Tibial nerve (tissue), 4 donors: ENCODE results near the gene LHPP. TPM values are rescaled to one million over a fixed set of nuclear protein-coding genes. Genes with fewer than 3 reads are reported as not detected.
A peak's percentile ranks its signal among the peaks of the same experiment; 100 is the strongest.

ENCODE experiments used
- DNase-seq, 2 donors: peaks; one replicate each; pipeline ENCODE4 v3.0.0-alpha.2; 2019; ENCODE audit warnings: low spot score in 2 of 2
- H3K27ac ChIP-seq, 4 donors: fragments of 200-600 bp; sonication (generic) in 3 of 4; one replicate each; pipeline ENCODE4 v1.5.1; 2017 to 2019; ENCODE audit warnings: mild to moderate bottlenecking in 1 of 4
- H3K27me3 ChIP-seq, 2 donors: fragments of 200-600 bp; sonication (generic) in 1 of 2; one replicate each; pipeline versions ENCODE4 v1.5.1 to v1.6.0; 2017 to 2019
- H3K36me3 ChIP-seq, 3 donors: fragments of 200-600 bp; sonication (generic); one replicate each; pipeline ENCODE4 v1.5.1; 2018 to 2019
- H3K4me1 ChIP-seq, 4 donors: fragments of 200-600 bp; sonication (generic) in 3 of 4; one replicate each; pipeline ENCODE4 v1.5.1; 2017 to 2019
- H3K4me3 ChIP-seq, 4 donors: fragments of 200-600 bp; sonication (generic) in 3 of 4; one replicate each; pipeline ENCODE4 v1.5.1; 2017 to 2019; ENCODE audit warnings: mild to moderate bottlenecking in 1 of 4, moderate library complexity in 1 of 4
- H3K9me3 ChIP-seq, 4 donors: fragments of 200-600 bp; sonication (generic) in 3 of 4; one replicate each; pipeline ENCODE4 v1.5.1; 2017 to 2019
- CTCF ChIP-seq, 5 experiments: fragments of 200-600 bp in 3 of 5; fragments of 450-650 bp in 2 of 5; sonication (generic) in 3 of 5; IDR thresholded peaks; one replicate each; pipeline ENCODE4 v1.5.1; 2016 to 2019; ENCODE audit warnings: antibody characterized with exemption in 5 of 5, mild to moderate bottlenecking in 3 of 5, moderate library complexity in 2 of 5
- EP300 ChIP-seq, 2 donors: sonication (generic); formaldehyde crosslinking; IDR thresholded peaks; one replicate each; pipeline ENCODE4 v1.6.1; 2017; ENCODE audit warnings: antibody characterized with exemption in 2 of 2, mild to moderate bottlenecking in 1 of 2
- POLR2A ChIP-seq, 2 donors: fragments of 450-650 bp; IDR thresholded peaks; one replicate each; pipeline ENCODE4 v1.6.1; 2017; ENCODE audit warnings: antibody characterized with exemption in 2 of 2, mild to moderate bottlenecking in 2 of 2, moderate library complexity in 2 of 2
- WGBS, 2 donors: methylation state at CpG; one replicate each; pipeline ENCODE4 v1.1.5; 2018; 5-methylcytosine and 5-hydroxymethylcytosine counted together
- total RNA-seq, 4 donors: library from RNA; depleted of rRNA; stranded (reverse); fragments of >200 nt; gene quantifications; one replicate each; pipeline ENCODE4 v1.1.0, GENCODE V29; 2016

LHPP gene
- total RNA-seq, 4 donors from 2014 or later = 25.5 to 211 (median 123) TPM

GRCh38 chr10:124619802-124620490, 158.3 kb downstream of the LHPP start:
- H3K4me3 ChIP-seq = no peak overlapping the region
- no peaks in the 10 kb centered on the region for H3K9me3 ChIP-seq
- TF ChIP-seq EP300 (IDR thresholded peaks at IDR 0.05) (peak in 1 of 2 donors; percentile 68), CTCF (IDR thresholded peaks at IDR 0.05) (no peak), POLR2A (IDR thresholded peaks at IDR 0.05) (peak in 1 of 2 donors; percentile 41)
- no peak for DNase-seq
- H3K27me3 ChIP-seq = no peaks in the 10 kb centered on the region
- 60 to 66% methylated on average over 23 to 26 of the region's 26 CpGs for WGBS, 2 donors
- H3K27ac ChIP-seq = peak overlapping the region; percentile 68 to 95 (median 76)
- H3K36me3 ChIP-seq = peaks cover 0 to 56% (median 0%) of the 10 kb centered on the region in 3 donors
- H3K4me1 ChIP-seq = peaks cover 0 to 78% (median 45%) of the 10 kb centered on the region in 4 donors

- no peak overlapping the region for H3K4me3 ChIP-seq
- H3K27ac ChIP-seq = peak overlapping the region; percentile 57 to 95 (median 76)
- H3K27me3 ChIP-seq = no peaks in the 10 kb centered on the region
- TF ChIP-seq POLR2A (IDR thresholded peaks at IDR 0.05) = no peak
- TF ChIP-seq EP300 (IDR thresholded peaks at IDR 0.05) = peak in 1 of 2 donors; percentile 6
- 53 to 63% methylated on average over 13 of the region's 13 CpGs for WGBS, 2 donors
- peaks cover 0 to 88% (median 60%) of the 10 kb centered on the region in 4 donors for H3K4me1 ChIP-seq
- no peaks in the 10 kb centered on the region for H3K9me3 ChIP-seq
- H3K36me3 ChIP-seq = peaks cover 0 to 45% (median 0%) of the 10 kb centered on the region in 3 donors
- no peak for DNase-seq
Observed at GRCh38 chr10:124621637-124622036, 160.0 kb downstream of the LHPP start.

- H3K9me3 ChIP-seq = no peaks in the 10 kb centered on the region
- no peak for DNase-seq
- no peak overlapping the region for H3K4me3 ChIP-seq
- TF ChIP-seq EP300 (IDR thresholded peaks at IDR 0.05) (no peak), CTCF (IDR thresholded peaks at IDR 0.05) (no peak), POLR2A (IDR thresholded peaks at IDR 0.05) (no peak)
- peaks cover 0 to 40% (median 0%) of the 10 kb centered on the region in 3 donors for H3K36me3 ChIP-seq
- peaks cover 0 to 92% (median 65%) of the 10 kb centered on the region in 4 donors for H3K4me1 ChIP-seq
- peak overlapping the region; percentile 57 to 95 (median 76) for H3K27ac ChIP-seq
- no peaks in the 10 kb centered on the region for H3K27me3 ChIP-seq
- 80 to 91% methylated on average over 13 of the region's 13 CpGs for WGBS, 2 donors
Observed at GRCh38 chr10:124622158-124622557, 160.5 kb downstream of the LHPP start.

GRCh38 chr10:124622866-124623536, 161.4 kb downstream of the LHPP start:
- DNase-seq = no peak
- WGBS, 2 donors = 88 to 91% methylated on average over 31 of the region's 31 CpGs
- Histone ChIP-seq H3K27ac (peak overlapping the region in 3 of 4 donors; percentile 7 to 95 (median 83)), H3K9me3 (no peaks in the 10 kb centered on the region), H3K27me3 (no peaks in the 10 kb centered on the region), H3K36me3 (peaks cover 0 to 31% (median 0%) of the 10 kb centered on the region in 3 donors), H3K4me1 (peaks cover 2 to 94% (median 73%) of the 10 kb centered on the region in 4 donors), H3K4me3 (no peak overlapping the region)
- TF ChIP-seq EP300 (IDR thresholded peaks at IDR 0.05) = no peak

GRCh38 chr10:124624006-124624405, 162.4 kb downstream of the LHPP start:
- H3K27me3 ChIP-seq = no peaks in the 10 kb centered on the region
- 89 to 91% methylated on average over 13 of the region's 13 CpGs for WGBS, 2 donors
- no peak for DNase-seq
- TF ChIP-seq EP300 (IDR thresholded peaks at IDR 0.05) (no peak), CTCF (IDR thresholded peaks at IDR 0.05) (no peak)
- H3K4me3 ChIP-seq = no peak overlapping the region
- no peaks in the 10 kb centered on the region for H3K9me3 ChIP-seq
- peaks cover 3 to 94% (median 75%) of the 10 kb centered on the region in 4 donors for H3K4me1 ChIP-seq
- peak overlapping the region in 3 of 4 donors; percentile 55 to 95 (median 83) for H3K27ac ChIP-seq
- peaks cover 0 to 25% (median 0%) of the 10 kb centered on the region in 3 donors for H3K36me3 ChIP-seq

GRCh38 chr10:124624466-124624865, 162.8 kb downstream of the LHPP start:
- H3K4me3 ChIP-seq = no peak overlapping the region
- H3K4me1 ChIP-seq = peaks cover 3 to 94% (median 75%) of the 10 kb centered on the region in 4 donors
- H3K9me3 ChIP-seq = no peaks in the 10 kb centered on the region
- H3K27ac ChIP-seq = peak overlapping the region in 3 of 4 donors; percentile 55 to 95 (median 83)
- no peaks in the 10 kb centered on the region for H3K27me3 ChIP-seq
- 80 to 85% methylated on average over 2 to 9 of the region's 9 CpGs for WGBS, 2 donors
- no peak for DNase-seq
- TF ChIP-seq EP300 (IDR thresholded peaks at IDR 0.05) (no peak), CTCF (IDR thresholded peaks at IDR 0.05) (no peak), POLR2A (IDR thresholded peaks at IDR 0.05) (no peak)
- H3K36me3 ChIP-seq = peaks cover 0 to 25% (median 0%) of the 10 kb centered on the region in 3 donors
